Measurements from ENCODE around the gene PEAK1. TPM values are rescaled to one million over a fixed set of nuclear protein-coding genes. Genes with fewer than 3 reads are reported as not detected.
"Not testable (repeated sequence)": the region's sequence is repeated elsewhere in the genome, so short reads cannot be mapped to it uniquely, and the experiment has no call there.

Gene PEAK1
- total RNA-seq, 2 donors from 2014 or later = 44.2 to 59.8 TPM

- Histone ChIP-seq H3K27ac (no peak overlapping the region), H3K4me1 (peaks cover 0 to 7% of the 10 kb centered on the region in 2 donors), H3K4me3 (no peak overlapping the region), H3K36me3 (peaks cover 21% of the 10 kb centered on the region), H3K27me3 (no peaks in the 10 kb centered on the region), H3K9me3 (no peaks in the 10 kb centered on the region)
- TF ChIP-seq CTCF (IDR thresholded peaks at IDR 0.05) = no peak
- no peak for DNase-seq (ENCODE audit: low spot score)
Observed at GRCh38 chr15:77180757-77181156, 239.1 kb downstream of the PEAK1 start.

- Histone ChIP-seq H3K27ac (no peak overlapping the region), H3K4me3 (no peak overlapping the region)
- no peak for DNase-seq (ENCODE audit: low spot score)
Observed at GRCh38 chr15:77180270-77180669, 239.6 kb downstream of the PEAK1 start.

GRCh38 chr15:77179541-77179998 lies 240.3 kb downstream of the PEAK1 start:
- Histone ChIP-seq H3K4me1 (peaks cover 0 to 7% of the 10 kb centered on the region in 2 donors), H3K27ac (no peak overlapping the region), H3K36me3 (peaks cover 21% of the 10 kb centered on the region), H3K9me3 (no peaks in the 10 kb centered on the region), H3K4me3 (no peak overlapping the region), H3K27me3 (no peaks in the 10 kb centered on the region)
- no peak for TF ChIP-seq CTCF (IDR thresholded peaks at IDR 0.05)
- no peak for DNase-seq (ENCODE audit: low spot score)

More at GRCh38 chr15:77180270-77180669, 239.6 kb downstream of the PEAK1 start:
- no peaks in the 10 kb centered on the region for H3K27me3 ChIP-seq
- H3K36me3 ChIP-seq = peaks cover 21% of the 10 kb centered on the region
- peaks cover 0 to 7% of the 10 kb centered on the region in 2 donors for H3K4me1 ChIP-seq
- TF ChIP-seq CTCF (IDR thresholded peaks at IDR 0.05) = no peak
- H3K9me3 ChIP-seq = no peaks in the 10 kb centered on the region

- Histone ChIP-seq H3K9me3 (no peaks in the 10 kb centered on the region), H3K4me3 (no peak overlapping the region), H3K4me1 (peaks cover 0 to 7% of the 10 kb centered on the region in 2 donors), H3K27me3 (no peaks in the 10 kb centered on the region), H3K27ac (no peak overlapping the region), H3K36me3 (peaks cover 21% of the 10 kb centered on the region)
- DNase-seq (ENCODE audit: low spot score) = no peak
- TF ChIP-seq CTCF (IDR thresholded peaks at IDR 0.05) = no peak
Observed at GRCh38 chr15:77178411-77178810, 241.5 kb downstream of the PEAK1 start.

- not testable (repeated sequence) for H3K4me1 ChIP-seq; H3K9me3 ChIP-seq; H3K27me3 ChIP-seq; H3K27ac ChIP-seq; H3K4me3 ChIP-seq; DNase-seq (ENCODE audit: low spot score)
- H3K36me3 ChIP-seq = peaks cover 21% of the 10 kb centered on the region
Observed at GRCh38 chr15:77176148-77176547, 243.8 kb downstream of the PEAK1 start.

- H3K4me1 ChIP-seq = no peaks in the 10 kb centered on the region
- TF ChIP-seq CTCF (IDR thresholded peaks at IDR 0.05) = no peak
- no peaks in the 10 kb centered on the region for H3K9me3 ChIP-seq
- H3K27ac ChIP-seq = no peak overlapping the region
- no peak overlapping the region for H3K4me3 ChIP-seq
- no peaks in the 10 kb centered on the region for H3K27me3 ChIP-seq
- H3K36me3 ChIP-seq = peaks cover 1% of the 10 kb centered on the region
- DNase-seq (ENCODE audit: low spot score) = no peak
Observed at GRCh38 chr15:77173487-77173886, 246.4 kb downstream of the PEAK1 start.
